GM12891 (cell line): ENCODE data around the gene NCBP1.

Source experiments
- DNase-seq: peaks from one replicate; pipeline ENCODE4 v3.0.0; 2011; ENCODE audit warnings: low spot score; ENCODE audit not compliant: insufficient read length
- FAIRE-seq: peaks from 2 replicates; lab custom pipeline; 2011; peaks lifted over from hg19 to GRCh38; lab: Jason Lieb, UNC
- PAX5 ChIP-seq: IDR thresholded peaks from 2 replicates; pipeline ENCODE4 v1.6.1; 2011; ENCODE audit warnings: low read length, moderate library complexity, mild to moderate bottlenecking; ENCODE audit not compliant: insufficient read depth, severe bottlenecking
- POLR2A ChIP-seq: IDR thresholded peaks from 2 replicates; pipeline ENCODE4 v1.6.1; 2011; ENCODE audit warnings: low read depth, low read length, control low read depth
- POLR2AphosphoS5 ChIP-seq: IDR thresholded peaks from 2 replicates; pipeline ENCODE4 v1.6.1; 2011; ENCODE audit warnings: low read depth, low read length, control low read depth
- POU2F2 ChIP-seq: IDR thresholded peaks from 2 replicates; pipeline ENCODE4 v1.6.1; 2011; ENCODE audit warnings: low read depth, mild to moderate bottlenecking, control low read depth, low read length, moderate library complexity
- SPI1 ChIP-seq: IDR thresholded peaks from 2 replicates; pipeline ENCODE4 v1.6.1; 2011; ENCODE audit warnings: low read depth, low read length, control low read depth
- TAF1 ChIP-seq: IDR thresholded peaks from 2 replicates; pipeline ENCODE4 v1.6.1; 2011; ENCODE audit warnings: low read depth, low read length, control low read depth

The NCBP1 gene

DNA sequence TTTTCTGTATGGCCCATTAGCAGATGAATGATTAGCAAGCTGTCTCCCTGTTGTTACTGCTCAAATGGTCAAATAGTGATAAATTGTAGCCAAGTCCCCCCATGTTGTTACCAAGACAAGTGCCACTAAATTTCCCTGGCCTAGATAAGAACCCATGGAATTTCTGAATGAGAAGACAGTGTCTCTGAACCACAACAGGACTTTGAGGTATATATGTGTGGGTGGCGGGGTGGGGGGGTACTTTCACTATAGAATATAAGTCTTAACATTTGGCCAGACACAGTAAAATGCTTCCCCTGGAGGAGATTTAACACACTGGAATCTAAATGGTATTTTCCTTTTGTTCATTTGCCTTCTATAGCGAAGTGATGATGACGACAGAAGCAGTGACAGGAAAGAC, 34.9 kb downstream of the NCBP1 start:
- DNase-seq (no peak), FAIRE-seq (no peak)
- TF ChIP-seq POLR2AphosphoS5 = no peak
- TF ChIP-seq SPI1 = no peak
- no peak for TF ChIP-seq POU2F2
- TF ChIP-seq PAX5 = no peak
- no peak for TF ChIP-seq TAF1
- TF ChIP-seq POLR2A = no peak

DNA sequence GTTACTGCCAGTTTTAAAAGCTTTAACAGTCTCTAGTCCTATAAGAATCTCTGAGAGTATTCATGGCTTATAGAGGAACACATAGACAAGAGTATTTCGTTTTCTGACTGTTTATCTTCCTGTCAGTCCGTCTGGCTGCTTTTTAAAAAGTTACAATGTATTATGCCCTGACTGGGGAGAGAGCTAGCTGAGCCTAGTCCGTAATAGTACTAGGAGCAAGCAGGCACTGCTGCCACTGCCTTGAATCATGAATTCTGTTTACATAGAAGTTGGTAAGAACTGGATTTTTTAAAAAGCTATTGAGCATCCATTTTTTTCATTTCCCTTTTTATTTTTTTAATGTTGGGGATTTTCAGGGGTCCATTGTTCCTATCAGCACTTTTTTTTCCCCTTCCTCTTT, 37.0 kb downstream of the NCBP1 start:
- no peak for DNase-seq
- no peak for FAIRE-seq
- TF ChIP-seq POLR2AphosphoS5 = no peak
- no peak for TF ChIP-seq POU2F2
- no peak for TF ChIP-seq PAX5
- no peak for TF ChIP-seq POLR2A
- no peak for TF ChIP-seq SPI1
- no peak for TF ChIP-seq TAF1

DNA sequence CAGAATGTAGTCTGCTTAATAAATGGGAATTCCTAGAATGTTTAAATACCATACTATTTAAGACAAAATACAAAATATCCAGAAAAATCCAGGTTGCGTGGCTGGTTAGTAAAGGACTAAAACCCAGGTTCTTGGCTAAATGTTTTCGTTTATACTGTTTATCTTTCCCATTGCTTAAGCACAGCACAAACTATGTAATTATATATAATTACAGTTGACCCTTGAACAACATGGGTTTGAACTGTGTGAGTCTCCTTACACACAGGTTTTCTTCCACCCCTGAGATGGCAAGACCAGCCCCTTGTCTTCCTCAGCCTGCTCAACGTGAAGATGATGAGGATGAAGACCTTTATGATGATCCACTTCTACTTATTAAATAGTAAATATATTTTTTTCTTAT, 38.8 kb downstream of the NCBP1 start:
- DNase-seq (no peak), FAIRE-seq (no peak)
- TF ChIP-seq PAX5 (no peak), POU2F2 (no peak), POLR2A (no peak), TAF1 (no peak), POLR2AphosphoS5 (no peak), SPI1 (no peak)

DNA sequence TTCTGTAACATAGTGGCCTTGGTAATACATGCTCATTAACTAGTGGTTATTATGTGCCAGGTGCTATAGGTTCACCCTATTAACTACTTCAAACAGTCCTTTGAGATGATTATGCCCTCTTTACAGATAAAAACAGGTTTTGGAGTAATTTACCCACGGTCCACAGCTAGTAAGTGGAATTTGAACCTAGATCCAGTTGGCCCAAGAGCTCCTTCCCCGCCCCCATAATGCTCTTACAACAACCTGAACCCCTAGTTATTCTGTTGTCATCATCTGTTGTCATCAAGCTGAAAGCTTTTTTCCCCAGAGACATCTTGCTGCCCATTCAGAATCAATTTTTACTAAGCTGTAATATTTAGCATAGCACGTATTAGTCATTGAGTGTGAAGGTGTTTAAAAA, 40.3 kb downstream of the NCBP1 start:
- no peak for FAIRE-seq
- TF ChIP-seq SPI1 (no peak), POU2F2 (no peak), PAX5 (no peak), POLR2A (no peak), POLR2AphosphoS5 (no peak), TAF1 (no peak)
- DNase-seq = no peak

DNA sequence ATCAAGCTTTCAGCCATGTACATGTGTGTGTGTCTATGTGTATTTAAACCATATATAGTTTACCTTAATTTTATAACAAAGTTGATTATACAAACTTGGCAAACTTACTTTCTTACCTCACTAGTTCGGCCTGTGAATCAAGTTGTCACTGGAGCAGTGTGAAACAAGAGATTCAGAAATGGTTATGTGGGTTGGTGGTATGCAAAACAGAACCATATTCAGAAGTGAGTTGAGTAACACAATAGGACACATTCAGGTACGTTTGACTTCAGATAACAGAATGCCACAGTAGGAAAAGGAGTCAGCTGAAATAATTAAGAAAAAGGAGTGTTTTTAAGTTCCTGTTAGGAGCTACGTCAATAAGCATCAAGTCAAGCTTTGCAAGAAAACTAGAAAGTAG, 42.0 kb downstream of the NCBP1 start:
- FAIRE-seq = no peak
- TF ChIP-seq POLR2A = 0 out of 2 replicates have a peak, but pooled peaks have one; percentile 11
- no peak for TF ChIP-seq TAF1
- peak; percentile 44; the same call in 1 of the 2 replicates for TF ChIP-seq POU2F2
- TF ChIP-seq PAX5 = no peak
- no peak for DNase-seq

DNA sequence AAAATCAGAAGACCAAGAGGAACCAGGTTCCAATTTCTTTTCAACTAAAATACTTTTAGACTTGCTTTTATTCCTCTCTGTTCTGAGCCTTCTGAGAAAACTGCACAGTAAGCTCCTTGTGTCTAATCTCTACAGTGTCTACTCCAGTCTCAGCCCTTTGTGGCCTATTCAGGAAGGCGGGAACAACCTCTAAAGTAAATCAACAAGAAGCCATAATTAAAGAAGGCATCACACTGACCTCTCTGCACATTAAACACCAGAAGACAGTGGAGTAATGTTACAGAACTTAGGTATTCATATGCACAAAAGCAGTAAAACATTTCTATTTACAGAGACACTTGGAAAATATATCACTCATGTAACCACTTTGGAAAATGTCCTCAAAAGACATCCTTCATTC, 48.6 kb downstream of the NCBP1 start:
- TF ChIP-seq PAX5 (no peak), POU2F2 (no peak), POLR2AphosphoS5 (no peak), SPI1 (no peak), TAF1 (no peak), POLR2A (no peak)
- no peak for FAIRE-seq

DNA sequence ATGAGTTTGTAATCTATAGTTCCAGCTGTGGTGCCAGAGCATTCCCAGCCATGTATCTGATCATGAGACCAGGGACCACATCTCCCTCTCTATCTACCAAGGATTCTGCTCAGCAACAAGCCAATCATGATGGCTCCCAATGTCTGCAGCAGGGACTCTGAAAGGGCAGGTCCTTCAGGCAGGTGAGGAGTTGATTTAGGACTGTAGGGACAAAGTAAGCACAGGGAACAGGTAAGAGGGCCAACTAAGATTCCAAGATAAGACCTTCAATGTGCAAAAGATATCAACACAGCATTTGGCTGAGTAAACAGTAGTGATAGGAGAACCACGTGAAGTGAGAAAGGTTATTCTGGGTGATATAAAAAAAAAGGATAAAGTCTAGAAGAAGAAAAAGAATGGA, 55.0 kb downstream of the NCBP1 start:
- TF ChIP-seq TAF1 (no peak), PAX5 (no peak), SPI1 (no peak), POLR2A (no peak), POU2F2 (no peak), POLR2AphosphoS5 (no peak)
- DNase-seq (no peak), FAIRE-seq (no peak)

More for the DNA sequence above, 48.6 kb downstream of the NCBP1 start:
- DNase-seq = no peak

DNA sequence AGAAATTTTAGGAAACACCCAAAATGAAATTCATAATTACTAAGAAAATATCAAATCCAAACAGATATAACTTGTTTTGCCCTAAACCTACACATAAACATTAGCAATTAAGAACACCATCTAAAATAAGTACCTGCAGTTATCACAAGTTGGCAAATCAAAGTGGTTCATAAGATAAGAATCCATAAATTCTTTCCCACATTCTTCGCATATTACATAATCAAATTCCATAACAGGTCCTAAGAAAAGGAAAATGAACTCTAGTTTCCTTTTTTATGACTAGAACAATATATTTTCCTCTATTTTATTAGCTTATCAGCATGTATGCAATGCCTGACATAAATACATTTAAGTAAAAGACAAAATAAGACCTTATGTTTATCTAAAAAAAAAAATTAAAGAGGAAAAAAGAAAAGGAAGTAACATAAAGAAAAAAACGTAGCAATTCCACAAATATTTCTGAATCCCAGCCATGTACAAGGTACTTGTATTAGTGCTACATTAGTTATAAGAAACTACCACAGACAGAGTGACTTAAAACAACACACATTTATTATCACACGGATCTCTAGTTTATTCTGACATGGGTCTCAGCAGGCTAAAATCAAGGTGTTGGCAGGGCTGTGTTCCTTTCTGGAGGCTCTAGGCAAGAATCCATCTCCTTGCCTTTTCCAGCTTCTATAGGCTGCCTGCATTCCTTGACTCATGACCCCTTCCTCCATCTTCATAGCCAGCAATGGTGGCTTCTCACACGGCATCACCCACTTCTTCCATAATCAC, 56.0 kb downstream of the NCBP1 start:
- TF ChIP-seq PAX5 (no peak), POLR2AphosphoS5 (no peak), SPI1 (no peak), POU2F2 (no peak), TAF1 (no peak), POLR2A (no peak)
- DNase-seq (no peak), FAIRE-seq (no peak)

DNA sequence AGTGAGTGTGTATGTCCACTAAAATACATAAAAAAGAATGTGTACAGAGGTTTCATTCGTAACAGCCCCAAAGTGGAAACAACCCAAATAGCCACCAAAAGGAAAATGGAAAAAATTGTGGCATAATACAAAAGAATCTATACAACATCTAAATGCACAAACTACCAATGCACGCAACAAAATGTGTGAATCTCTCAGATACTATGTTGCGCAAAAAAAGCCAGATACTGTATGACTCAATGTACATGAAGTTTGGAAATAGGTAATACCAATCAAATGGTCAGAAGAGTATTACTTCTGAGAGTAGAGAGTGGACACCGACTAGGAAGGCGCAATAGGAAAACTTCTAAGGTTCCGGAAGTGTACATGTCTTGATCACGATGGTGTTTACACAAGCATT, 61.1 kb downstream of the NCBP1 start:
- TF ChIP-seq POU2F2 = no peak
- no peak for TF ChIP-seq SPI1
- TF ChIP-seq TAF1 = no peak
- no peak for TF ChIP-seq POLR2AphosphoS5
- no peak for TF ChIP-seq PAX5
- no peak for TF ChIP-seq POLR2A
- FAIRE-seq = no peak
- no peak for DNase-seq

DNA sequence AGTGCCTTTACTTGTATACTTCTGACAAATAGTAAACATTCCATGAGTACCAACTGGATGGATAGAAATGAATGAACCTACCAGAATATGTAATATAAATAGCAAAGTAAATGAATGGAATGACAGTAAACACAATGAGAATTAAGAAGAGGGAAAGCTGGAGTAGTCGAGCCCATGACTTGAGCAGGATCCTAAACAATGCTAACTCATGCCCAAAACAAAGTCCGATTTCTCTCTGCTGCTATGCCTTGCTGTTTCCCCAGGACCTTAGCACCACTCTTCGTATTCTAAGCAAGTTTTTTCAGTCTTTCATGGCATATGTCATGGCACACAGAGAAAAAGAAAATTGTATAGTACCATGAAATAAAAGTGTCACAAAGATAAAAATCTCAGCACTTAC, 61.8 kb downstream of the NCBP1 start:
- no peak for FAIRE-seq
- TF ChIP-seq TAF1 (no peak), POLR2AphosphoS5 (no peak), POLR2A (no peak), PAX5 (no peak), SPI1 (no peak), POU2F2 (no peak)
- no peak for DNase-seq
